GDM1 (cell line): ENCODE results near the gene BCL7A.
"Not testable (repeated sequence)": the region's sequence is repeated elsewhere in the genome, so short reads cannot be mapped to it uniquely, and the experiment has no call there.

Experiments used
- DNase-seq: peaks from one replicate; lab custom pipeline; 2025; lab: John Stamatoyannopoulos, UW

Gene BCL7A

DNA sequence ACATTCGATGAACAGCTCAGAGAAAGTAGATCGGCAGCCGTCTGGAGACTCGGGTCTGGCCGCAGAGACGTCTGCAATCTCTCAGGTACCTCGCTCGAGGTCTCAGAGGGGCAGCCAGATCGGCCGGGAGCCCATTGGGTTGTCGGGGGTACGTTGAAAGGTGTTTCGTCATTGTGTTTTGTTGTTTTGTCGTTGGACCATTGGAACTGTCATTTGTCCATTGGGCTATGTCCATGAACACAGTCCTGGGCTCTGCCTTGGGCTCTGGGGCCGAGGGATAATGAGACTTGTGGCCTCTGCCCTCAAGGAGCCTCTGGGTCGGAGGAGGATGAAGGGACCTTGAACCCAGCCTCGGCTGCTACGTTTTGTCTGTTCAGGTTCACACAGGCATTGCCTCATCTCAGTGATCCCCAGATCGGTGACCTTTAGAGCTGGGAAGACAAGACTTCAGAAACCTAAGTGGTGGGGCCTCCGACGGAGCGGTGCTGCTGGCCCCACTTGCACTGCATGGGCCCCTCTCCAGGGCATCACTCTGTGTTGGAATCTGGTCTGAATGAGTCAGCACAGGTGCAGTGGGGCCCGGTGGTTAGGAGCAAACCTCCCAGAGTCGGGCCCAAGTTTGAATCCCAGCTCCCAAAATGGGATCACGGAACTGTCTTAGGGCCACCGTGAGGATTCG lies 33.3 kb downstream of the BCL7A start:
- DNase-seq: no peak

DNA sequence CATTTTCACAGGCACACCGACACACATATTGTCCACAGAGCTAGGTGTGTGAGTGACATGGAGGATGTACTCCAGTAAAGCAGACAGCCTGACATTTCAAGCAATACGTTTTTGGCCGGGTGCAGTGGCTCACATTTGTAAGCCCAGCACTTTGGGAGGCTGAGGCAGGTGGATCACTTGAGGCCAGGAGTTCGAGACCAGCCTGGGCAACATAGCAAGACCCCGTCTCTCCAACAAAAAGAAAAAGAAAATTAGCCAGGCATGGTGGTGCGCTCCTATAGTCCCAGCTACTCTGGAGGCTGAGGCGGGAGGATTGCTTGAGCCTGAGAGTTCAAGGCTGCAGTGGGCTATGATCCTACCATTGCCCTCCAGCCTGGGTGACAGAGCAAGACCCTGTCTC lies 34.7 kb downstream of the BCL7A start:
- not testable (repeated sequence) for DNase-seq

DNA sequence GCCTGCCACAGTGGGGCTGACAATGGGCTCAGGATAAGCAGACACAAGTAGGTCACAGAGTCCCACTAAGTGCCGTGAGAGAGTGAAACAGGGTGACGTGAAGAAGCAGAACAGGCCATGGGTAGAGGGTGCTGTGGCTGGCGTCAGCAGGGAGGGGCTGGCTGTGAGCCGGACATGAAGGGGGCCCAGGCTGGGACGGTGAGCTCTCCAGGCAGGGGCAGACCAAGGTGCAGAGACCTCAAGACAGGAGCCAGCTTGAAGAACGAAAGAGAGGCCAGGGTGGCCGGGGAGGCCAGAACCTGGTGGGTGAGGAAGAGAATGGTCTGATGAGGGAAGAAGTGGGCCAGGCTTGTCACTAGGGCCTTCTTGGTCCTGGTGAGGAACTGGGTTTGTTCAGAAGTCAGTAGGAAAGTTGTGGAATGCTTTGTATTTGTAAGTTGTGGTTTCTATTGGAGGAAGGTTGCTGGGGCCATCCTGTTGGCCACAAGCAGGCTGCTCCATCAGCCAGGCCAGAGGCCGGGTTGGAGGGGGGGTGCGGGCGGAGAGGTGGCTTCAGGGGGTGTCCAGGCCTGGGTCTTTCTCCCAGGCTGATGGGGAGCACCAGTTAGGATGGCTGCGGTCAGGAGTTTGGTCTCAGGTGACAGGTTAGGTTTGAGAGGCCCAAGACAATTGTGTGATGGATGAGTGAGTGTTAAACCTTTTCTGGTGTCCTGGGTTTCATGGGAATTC lies 35.5 kb downstream of the BCL7A start:
- DNase-seq: no peak

DNA sequence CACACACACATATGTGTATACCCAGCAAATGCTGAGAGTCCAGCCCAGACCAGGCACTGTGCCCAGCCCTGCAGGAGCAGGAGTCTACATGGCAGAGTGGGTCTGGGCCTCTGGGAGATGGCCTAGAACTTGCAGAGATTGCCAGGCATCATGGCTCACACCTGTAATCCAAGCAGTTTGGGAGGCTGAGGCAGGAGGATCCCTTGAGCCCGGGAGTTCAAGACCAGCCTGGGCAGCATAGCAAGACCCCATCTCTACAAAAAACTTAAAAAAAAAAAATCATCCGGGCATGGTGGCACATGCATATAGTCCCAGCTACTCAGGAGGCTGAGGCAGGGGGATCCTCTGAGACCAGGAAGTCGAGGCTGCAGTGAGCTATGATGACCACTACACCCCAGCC lies 36.1 kb downstream of the BCL7A start:
- no peak for DNase-seq

DNA sequence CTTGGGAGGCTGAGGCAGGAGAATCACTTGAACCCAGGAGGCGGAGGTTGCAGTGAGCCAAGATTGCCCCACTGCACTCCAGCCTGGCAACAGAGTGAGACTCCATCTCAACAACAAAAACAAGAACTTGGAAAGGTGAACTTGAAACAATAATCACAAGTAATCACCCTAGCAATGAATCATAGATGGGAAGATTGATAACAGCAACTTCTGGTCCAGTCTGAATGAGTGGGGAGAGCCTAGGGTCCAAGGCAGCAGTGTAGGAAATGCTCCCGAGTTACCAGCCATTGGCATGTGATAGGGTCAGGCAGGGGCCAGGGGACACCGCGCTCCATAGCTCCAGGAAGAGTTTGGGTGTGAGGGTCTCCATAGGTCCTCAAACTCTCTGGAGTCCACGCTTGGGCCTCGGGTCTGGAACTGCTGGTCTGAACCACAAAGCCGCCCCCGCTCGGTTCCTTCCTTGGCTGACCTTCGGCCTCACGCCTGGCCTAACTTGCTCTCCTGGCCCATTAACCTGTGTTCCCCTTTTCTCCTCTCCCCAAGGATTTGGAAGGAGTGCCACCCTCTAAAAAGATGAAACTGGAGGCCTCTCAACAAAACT lies 37.0 kb downstream of the BCL7A start:
- no peak for DNase-seq

DNA sequence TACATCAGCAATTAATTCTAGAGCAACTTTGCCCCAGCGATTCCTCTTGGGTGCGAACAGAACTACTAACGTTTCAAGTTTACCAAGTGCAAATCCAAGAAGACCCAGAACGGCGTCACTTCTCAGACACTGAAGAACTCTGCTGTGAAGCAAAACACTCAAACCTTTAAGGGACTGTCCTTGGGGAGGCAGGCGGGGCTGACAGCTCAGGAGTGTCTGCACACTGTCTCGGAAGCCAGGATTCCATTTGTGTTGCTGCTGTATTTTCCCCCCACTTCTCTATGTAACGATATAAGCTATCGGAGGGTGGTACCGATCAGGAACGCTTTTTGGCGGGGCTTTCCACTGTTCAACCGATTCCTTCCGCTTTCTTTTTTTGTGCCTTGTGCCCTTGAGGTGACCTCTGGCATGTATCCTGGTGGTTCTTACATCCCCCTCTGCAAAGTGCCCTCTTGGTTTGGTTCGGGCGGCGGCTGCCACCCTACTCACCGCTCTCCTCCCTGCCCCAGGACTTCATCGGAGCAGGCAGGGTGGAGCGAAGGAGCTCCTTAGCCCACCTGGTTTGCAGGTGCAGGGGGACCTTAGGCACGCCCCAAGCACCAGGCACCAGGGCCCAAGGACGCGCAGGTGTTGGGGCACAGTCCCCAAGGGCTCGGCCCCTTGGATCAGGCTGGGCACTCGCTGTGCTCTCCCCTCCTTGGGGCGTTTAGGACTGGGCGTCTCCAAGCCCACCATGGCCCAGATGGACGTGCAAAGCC lies 37.7 kb downstream of the BCL7A start:
- no peak for DNase-seq

DNA sequence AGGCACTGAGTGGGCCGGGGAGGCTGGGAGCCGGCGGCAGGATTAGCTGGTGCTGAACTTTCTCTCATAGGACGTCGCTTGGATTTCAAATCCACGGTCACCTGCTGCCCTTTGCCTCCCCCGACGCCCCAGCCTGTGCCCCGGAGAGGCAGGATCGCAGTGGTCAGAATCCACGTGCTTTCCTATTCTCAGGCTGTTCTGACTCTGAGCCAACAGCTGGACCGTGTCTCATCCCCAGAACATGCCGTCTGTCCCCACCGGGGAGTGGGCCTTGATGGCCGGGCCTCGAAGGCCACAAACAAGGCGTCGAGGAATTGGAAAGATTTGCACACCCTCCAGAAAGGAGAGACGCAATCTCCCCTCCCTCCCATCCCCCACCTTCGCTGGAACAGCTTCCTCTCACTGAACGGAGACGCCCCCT lies 38.4 kb downstream of the BCL7A start:
- no peak for DNase-seq

DNA sequence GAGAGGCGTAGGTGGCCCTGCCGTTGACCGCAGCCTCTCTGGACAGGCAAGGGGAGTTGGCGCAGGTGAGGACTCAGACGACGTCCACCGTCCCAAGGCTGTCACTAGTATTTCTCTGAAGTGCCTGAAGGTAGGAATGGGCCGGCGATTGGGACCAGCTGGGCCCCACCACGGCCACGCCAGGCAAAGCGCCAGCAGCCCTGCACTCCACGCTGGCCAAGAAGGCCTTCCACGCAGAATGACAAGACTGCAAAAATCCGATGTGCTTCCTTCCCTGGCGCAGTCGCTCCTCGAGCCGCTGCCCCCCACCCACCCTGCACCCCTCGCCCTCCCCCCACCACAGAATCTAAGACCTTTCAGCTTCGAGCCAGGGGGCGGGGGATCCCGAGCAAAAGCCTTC lies 39.6 kb downstream of the BCL7A start:
- no peak for DNase-seq

DNA sequence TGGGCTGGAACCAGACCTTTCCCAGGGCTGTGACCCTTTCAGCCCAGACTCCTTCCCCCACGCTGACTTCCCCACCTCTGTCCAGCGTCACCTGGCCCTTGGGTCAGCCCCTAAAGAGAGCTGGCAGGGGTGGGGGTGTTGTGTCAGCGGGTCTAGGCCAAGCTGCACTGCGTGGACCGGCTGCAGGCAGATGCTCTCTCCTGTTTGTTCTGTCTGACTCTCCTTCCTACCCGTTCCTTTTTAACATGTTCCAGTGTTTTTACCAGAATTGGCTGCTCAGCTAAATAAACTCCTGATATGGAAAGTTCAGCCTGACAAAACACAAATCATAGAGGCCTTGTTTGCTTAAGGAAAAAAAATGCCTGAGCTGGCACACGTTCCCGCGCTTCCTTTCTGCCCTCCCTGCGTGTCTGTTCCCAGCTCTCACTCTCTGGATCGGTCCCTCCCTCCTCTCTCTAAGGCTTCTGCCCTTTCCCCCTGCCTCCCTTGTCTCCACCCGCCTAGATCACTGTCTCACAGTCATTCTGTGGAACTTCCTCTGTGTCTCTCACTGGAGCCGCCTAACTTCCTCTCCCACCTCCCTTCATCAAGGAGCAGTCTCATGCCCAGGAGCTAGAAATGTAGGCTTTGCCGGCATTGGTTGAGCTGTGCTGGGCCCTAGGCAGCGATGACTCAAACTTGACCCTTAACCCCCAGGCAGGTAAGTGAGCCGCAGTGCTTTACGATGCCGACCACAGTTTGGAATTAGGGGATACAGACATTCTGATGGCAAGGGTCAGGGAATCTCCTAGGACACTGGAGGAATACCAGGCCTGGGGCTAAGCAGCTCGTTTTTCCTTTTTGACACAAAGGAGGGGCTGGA lies 41.4 kb downstream of the BCL7A start:
- peak; percentile 68 for DNase-seq

DNA sequence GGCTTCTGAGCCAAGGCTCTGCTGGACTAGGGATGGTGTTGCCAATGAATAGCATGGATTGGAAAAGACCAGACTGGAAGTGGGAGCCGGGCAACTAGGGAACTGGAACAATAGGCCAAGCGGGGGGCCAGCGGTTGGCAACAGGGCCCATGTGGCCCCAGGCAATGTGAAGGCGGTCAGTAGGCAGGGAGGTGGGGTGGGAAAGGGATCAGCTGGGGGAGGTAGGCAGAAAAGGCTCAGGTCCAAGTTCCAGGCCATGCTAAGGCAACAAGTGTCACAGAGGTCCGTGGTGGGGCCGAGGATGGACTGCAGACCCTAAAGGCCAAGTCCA lies 42.0 kb downstream of the BCL7A start:
- no peak for DNase-seq

DNA sequence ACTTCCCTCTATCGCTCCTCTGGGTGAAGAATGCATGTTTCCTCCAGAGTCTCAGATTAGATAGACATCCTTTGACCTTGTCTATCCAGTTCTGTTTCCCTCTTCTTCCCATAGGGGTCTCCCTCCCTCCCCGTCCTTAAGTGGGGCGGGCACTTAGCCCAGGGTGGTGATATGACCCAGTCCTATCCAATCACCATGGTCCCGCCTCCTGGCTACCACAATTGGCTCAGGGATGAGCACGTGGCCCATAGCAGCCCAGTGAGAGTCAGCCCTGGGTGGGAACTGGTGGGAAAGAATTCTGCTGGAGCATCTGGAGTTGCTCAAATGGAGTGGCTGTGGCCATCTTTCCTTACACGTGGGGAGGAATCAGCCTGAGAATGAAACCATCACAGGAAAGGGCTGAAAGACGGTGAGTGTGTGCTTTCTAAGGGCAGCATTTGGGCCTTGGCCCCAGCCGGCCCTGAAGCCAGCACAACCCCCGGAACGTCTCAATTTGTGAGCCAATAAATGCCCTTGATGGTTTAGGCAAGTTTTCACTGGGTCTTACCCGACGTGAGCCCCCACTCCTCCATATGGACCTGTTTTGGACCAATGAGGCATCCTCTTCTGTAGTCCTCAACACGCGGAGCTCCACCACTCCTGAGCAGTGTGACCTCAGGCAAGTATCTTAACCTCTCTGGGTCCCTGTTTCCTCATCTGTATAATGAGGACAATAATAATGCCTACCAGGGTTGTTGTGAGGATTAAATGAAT lies 42.5 kb downstream of the BCL7A start:
- peak; percentile 64 for DNase-seq

DNA sequence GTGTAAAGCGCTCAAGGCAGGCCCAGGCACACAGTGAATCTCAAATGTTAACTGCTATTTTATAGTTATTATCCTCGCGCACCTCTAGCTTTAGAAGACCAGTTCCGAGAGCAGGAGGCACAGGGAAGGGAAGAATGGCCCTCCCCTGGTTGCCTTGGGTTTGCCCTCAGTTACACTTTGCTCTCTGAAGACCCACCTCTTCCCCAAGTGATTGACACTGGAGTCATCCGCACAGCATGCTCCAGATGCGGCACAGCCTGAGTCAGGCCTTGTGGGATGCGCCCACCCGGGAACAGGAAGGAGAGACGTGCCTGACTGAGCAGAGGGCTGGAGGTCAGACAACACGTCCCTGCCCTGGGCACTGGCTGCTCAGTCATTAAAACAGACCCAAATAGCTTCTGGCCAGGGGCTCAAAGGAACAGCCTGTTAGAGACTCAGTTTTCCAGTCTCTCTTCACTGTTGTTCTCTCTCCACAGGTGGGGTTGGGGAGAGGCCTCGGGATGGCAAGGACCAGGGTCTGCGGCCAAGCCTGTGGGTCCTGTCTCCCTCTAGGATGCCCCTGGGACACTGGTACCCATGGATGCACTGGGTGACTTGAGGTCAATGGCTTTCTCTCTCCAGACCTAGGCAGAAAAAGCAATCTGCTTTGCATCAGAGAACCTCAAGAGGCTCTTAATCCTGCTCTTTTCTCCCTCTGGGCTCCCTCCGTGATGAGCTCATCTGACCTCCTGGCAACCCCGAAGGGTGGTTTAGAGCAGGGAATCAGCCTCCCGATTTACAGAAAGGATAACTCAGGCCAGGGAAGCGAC lies 43.3 kb downstream of the BCL7A start:
- DNase-seq: peak; percentile 57

DNA sequence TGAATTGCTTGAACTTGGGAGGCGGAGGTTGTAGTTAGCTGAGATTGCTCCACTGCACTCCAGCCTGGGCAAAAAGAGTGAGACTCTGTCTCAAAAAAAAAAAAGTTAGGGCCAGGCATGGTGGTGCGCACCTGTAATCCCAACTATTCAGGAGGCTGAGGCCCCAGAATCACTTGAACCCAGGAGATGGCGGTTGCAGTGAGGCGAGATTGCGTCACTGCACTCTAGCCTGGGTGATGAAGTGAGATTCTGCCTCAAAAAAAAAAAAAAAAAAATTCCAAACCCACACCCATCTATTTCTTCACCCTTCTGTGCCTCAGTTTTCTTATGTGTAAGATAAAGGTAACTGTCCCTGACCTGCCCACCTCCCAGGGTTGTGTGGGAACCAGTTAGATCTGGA lies 45.9 kb downstream of the BCL7A start:
- no peak for DNase-seq

DNA sequence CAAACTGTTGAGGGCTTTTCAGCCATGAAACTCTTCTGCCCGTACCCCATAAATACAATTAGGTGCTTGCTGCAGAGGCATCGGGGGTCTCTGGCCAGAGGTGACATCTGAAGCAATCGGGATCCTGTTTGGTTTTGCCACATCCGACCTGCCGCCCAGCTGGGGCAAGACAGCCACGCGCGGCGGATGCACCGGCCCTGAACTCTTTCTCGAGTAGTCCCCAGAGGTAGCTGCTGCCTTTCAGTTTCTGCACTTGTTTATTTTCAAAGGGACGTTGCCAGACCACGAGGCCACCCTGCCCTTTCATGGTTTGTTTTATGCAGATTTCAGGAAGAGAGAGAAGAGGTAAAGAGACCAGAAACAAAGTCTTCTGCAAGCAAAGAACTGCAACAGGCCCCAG lies 46.3 kb downstream of the BCL7A start:
- no peak for DNase-seq

DNA sequence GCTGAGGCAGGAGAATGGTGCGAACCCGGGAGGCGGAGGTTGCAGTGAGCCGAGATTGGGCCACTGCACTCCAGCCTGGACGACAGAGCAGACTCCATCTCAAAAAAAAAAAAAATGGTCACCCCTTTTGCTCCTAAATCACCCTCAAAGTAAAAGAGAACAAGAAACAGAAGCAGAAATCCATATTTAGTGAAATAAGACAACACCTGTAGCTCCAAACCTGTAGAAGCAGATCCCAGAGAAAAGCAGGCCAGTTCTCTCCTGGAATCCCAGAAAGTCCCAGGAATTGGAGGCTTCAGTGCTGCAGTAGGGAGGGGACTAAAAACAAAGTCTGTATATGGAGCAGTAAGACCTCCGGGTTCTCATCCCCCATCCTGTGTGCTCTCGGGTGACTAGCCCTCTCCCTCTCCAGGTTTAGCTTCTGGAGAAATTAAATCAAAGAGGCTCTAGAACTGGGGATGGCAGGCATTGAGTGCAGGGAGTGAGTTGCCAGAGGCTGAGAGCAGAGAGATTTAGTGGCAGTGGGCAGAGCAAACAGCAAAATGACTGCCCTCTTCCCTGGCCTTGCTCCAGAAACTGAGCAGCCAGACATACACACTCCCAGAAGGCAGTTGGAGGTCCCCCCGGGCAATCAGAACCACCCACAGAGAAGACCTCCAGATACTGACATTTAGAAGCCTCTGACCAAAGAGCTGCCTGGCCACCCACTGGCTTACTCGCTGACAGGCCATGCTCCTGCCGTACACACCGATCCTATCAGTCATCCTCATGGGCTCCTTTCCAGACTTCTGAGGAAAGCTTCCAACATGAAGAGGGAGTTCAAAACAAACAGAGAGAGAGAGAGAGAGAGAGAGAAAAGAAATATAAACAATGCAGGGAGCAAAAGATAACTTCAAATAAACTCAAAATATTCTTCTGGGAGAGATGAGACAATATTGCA lies 50.6 kb downstream of the BCL7A start:
- no peak for DNase-seq

DNA sequence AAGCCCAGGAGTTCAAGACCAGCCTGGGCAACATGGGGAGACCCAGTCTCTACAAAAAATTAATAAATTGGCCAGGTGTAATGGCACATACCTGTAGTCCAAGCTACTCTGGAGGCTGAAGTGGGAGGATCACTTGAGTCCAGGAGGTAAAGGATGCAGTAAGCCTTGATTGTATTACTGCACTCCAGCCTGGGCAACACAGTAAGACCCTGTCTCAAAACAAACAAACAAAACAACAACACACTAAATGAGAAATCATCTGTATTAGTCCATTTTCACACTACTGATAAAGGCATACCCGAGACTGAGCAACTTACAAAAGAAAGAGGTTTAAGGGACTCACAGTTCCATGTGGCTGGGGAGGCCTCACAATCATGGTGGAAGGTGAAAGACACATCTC lies 52.1 kb downstream of the BCL7A start:
- no peak for DNase-seq

DNA sequence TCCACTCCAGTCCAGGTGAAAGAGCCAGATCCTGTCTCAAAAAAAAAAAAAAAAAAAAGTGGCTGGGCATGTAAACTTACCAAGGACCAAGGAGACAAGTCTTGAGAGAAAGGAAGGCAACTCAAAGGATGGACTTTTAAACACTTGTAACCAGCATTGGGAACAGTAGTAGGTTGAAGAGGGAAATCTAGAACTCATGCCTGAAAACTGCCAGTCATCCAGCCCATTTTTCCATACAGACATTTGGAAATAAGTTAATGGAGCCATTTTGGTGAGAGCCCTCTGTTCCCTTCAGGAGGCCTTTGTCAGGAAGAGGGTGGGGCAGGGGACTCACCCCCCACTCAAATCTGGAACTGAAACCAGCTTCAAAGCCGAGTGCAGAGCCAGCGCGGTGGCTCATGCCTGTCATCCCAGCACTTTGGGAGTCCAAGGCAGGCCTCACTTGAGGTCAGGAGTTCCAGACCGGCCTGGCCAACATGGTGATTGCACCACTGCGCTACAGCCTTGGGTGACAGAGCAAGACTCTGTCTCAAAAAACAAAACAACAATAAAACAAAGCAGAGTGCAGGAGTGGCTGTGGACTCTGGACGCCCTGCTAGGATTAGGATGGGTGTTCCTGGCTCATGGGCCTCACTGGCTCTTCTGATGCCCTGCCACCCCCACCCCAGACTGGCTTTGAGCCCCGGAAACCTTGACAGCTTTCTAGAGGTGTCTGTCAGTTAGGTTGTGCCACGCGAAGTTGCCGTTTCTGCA lies 55.2 kb downstream of the BCL7A start:
- DNase-seq: no peak
